Thyroid gland (tissue), 4 donors: ENCODE measurements around the gene MN1. TPM values are rescaled to one million over a fixed set of nuclear protein-coding genes. Genes with fewer than 3 reads are reported as not detected.
A peak's percentile ranks its signal among the peaks of the same experiment; 100 is the strongest.

Source experiments
- DNase-seq, 2 donors: peaks; one replicate each; pipeline ENCODE4 v3.0.0-alpha.2; 2019
- H3K27ac ChIP-seq, 3 donors: fragments of 200-600 bp; sonication (generic); 1 replicate in 2 of 3; 2 replicates in 1 of 3; pipeline ENCODE4 v1.5.1; 2016 to 2019; ENCODE audit warnings: mild to moderate bottlenecking in 1 of 3, moderate library complexity in 1 of 3
- H3K27me3 ChIP-seq: fragments of 200-600 bp; sonication (generic); one replicate; pipeline ENCODE4 v1.5.1; 2019
- H3K36me3 ChIP-seq, 2 donors: fragments of 200-600 bp; sonication (generic); one replicate each; pipeline ENCODE4 v1.5.1; 2016 to 2019
- H3K4me1 ChIP-seq, 2 donors: fragments of 200-600 bp; sonication (generic); one replicate each; pipeline ENCODE4 v1.5.1; 2017 to 2019
- H3K4me3 ChIP-seq, 3 donors: fragments of 200-600 bp; sonication (generic); replicated peaks in 1 of 3; 1 replicate in 2 of 3; 2 replicates in 1 of 3; pipeline ENCODE4 v1.5.1; 2016; ENCODE audit warnings: mild to moderate bottlenecking in 1 of 3
- H3K9me3 ChIP-seq: fragments of 200-600 bp; sonication (generic); one replicate; pipeline ENCODE4 v1.5.1; 2017
- POLR2A ChIP-seq, 2 donors: fragments of 450-650 bp; IDR thresholded peaks; one replicate each; pipeline ENCODE4 v1.6.1; 2017; ENCODE audit warnings: antibody characterized with exemption in 2 of 2, mild to moderate bottlenecking in 2 of 2, moderate library complexity in 1 of 2
- WGBS, 2 donors: methylation state at CpG; one replicate each; pipeline ENCODE4 v1.1.5; 2017; 5-methylcytosine and 5-hydroxymethylcytosine counted together
- intact Hi-C: fragments of 100-400 bp; cut with DNase I; formaldehyde crosslinking; loops from one replicate; pipeline ENCODE4 v1.15.1; 2023
- total RNA-seq, 4 donors: library from RNA; depleted of rRNA; stranded (reverse); fragments of >200 nt; gene quantifications; one replicate each; pipeline ENCODE4 v1.2.3, GENCODE V29; 2016
- TF ChIP-seq, protein P1 (sequence below), 6 experiments: fragments of 200-600 bp in 3 of 6; fragments of 450-650 bp in 3 of 6; sonication (generic) in 3 of 6; IDR thresholded peaks; one replicate each; pipeline ENCODE4 v1.5.1; 2016 to 2019; ENCODE audit warnings: antibody characterized with exemption in 6 of 6, mild to moderate bottlenecking in 2 of 6, inconsistent platforms in 1 of 6, moderate library complexity in 1 of 6

MN1 gene
- total RNA-seq, 4 donors from 2014 or later = 2.5 to 4.5 (median 2.9) TPM

DNA sequence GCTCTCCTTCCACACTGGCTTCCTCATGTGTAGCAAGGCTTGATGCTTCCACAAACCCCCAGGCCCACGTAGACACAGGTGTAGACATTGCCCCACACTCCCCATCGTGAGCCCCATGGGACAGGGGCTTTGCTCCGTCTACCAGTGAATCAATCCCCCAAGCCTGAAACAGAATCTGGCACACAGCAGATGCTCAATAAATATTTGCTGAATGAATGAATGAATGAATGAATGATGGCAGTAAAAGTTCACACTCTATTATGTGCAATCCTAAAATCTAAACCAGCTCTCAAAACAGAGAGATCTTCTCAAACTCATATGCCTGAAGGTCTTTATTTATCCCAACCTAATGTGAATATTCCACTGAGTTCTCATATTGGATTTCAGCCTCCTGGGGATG is 69.9 kb downstream of the MN1 start:
- no peaks in the 10 kb centered on the region for H3K36me3 ChIP-seq
- no peak for TF ChIP-seq POLR2A (IDR thresholded peaks at IDR 0.05)
- TF ChIP-seq, protein P1, sequence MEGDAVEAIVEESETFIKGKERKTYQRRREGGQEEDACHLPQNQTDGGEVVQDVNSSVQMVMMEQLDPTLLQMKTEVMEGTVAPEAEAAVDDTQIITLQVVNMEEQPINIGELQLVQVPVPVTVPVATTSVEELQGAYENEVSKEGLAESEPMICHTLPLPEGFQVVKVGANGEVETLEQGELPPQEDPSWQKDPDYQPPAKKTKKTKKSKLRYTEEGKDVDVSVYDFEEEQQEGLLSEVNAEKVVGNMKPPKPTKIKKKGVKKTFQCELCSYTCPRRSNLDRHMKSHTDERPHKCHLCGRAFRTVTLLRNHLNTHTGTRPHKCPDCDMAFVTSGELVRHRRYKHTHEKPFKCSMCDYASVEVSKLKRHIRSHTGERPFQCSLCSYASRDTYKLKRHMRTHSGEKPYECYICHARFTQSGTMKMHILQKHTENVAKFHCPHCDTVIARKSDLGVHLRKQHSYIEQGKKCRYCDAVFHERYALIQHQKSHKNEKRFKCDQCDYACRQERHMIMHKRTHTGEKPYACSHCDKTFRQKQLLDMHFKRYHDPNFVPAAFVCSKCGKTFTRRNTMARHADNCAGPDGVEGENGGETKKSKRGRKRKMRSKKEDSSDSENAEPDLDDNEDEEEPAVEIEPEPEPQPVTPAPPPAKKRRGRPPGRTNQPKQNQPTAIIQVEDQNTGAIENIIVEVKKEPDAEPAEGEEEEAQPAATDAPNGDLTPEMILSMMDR (IDR thresholded peaks at IDR 0.05) = no peak
- intact Hi-C loops = no loop called here
- no peaks in the 10 kb centered on the region for H3K9me3 ChIP-seq
- H3K27ac ChIP-seq = no peak overlapping the region
- H3K27me3 ChIP-seq = no peaks in the 10 kb centered on the region
- no peak for DNase-seq
- H3K4me3 ChIP-seq = no peak overlapping the region
- H3K4me1 ChIP-seq = peaks cover 5 to 7% of the 10 kb centered on the region in 2 donors
- WGBS, 2 donors = 88 to 89% methylated on average over 3 of the region's 3 CpGs

DNA sequence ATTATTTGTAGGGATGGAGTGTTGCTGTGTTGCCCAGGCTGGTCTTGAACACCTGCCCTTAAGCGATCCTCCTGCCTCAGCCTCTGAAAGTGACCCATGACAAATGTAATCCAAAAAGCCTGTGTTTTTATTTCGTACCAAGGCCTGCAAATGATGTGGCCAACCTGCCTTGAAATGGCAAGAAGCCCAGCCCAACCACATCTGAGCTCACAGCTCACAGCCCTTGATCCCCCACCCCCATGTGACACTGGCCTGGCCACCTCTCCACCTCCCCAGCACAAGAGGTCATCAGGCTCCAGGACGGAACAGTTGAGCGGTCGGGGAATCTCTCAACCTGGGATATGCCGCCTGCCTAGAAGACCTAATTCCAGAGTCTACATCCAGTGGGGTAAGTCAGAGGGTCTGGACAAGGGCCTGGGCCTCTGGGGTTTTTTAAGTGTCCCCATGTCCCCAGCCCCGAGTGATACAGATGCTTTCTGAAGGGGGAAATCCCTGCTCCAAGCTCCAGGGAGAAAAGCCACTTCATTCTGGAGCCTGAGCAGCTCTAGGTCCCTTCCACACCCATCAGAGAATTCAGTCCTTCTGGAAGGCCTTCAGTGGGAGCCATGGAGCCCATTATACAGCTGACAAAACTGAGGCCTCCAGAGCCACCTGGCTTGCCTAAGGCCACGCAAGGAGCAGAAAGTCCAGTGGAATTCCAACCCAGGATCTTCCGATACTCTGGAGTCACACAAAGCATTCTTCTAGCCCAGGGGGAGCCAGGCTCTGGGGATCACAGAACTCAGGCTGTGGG is 70.7 kb downstream of the MN1 start:
- Histone ChIP-seq H3K36me3 (no peaks in the 10 kb centered on the region), H3K4me3 (no peak overlapping the region), H3K4me1 (peaks cover 13 to 15% of the 10 kb centered on the region in 2 donors), H3K27me3 (no peaks in the 10 kb centered on the region), H3K27ac (no peak overlapping the region), H3K9me3 (no peaks in the 10 kb centered on the region)
- DNase-seq = no peak
- TF ChIP-seq, protein P1 (IDR thresholded peaks at IDR 0.05) = no peak
- no peak for TF ChIP-seq POLR2A (IDR thresholded peaks at IDR 0.05)
- intact Hi-C loops = no loop called here
- WGBS, 2 donors = 69 to 92% methylated on average over 7 to 8 of the region's 9 CpGs

DNA sequence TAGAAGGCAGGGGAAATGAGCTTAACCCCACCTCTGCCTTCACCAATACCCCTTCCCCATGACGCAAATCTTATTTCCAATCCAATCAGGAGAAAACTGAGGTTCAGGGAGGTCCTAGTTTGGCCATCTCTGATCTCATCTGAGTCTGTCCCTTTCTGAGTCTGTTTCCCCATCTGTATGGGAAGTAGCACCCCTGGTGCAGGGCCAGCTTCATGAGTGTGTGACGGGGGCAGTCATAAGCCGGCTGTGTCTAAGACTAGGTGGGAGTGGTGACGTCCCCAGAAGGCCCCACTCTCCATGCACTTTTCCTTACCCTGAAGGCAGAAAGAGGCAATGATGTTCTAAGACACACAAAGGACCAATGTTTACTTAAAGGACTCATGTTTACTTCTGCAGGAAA is 72.3 kb downstream of the MN1 start:
- TF ChIP-seq, protein P1 (IDR thresholded peaks at IDR 0.05) = no peak
- no peak for TF ChIP-seq POLR2A (IDR thresholded peaks at IDR 0.05)
- no peak overlapping the region for H3K27ac ChIP-seq
- H3K9me3 ChIP-seq = no peaks in the 10 kb centered on the region
- peaks cover 13 to 16% of the 10 kb centered on the region in 2 donors for H3K4me1 ChIP-seq
- H3K4me3 ChIP-seq = no peak overlapping the region
- no peak for DNase-seq
- no peaks in the 10 kb centered on the region for H3K27me3 ChIP-seq
- 89 to 95% methylated on average over 4 of the region's 4 CpGs for WGBS, 2 donors
- intact Hi-C loops = no loop called here
- H3K36me3 ChIP-seq = no peaks in the 10 kb centered on the region

DNA sequence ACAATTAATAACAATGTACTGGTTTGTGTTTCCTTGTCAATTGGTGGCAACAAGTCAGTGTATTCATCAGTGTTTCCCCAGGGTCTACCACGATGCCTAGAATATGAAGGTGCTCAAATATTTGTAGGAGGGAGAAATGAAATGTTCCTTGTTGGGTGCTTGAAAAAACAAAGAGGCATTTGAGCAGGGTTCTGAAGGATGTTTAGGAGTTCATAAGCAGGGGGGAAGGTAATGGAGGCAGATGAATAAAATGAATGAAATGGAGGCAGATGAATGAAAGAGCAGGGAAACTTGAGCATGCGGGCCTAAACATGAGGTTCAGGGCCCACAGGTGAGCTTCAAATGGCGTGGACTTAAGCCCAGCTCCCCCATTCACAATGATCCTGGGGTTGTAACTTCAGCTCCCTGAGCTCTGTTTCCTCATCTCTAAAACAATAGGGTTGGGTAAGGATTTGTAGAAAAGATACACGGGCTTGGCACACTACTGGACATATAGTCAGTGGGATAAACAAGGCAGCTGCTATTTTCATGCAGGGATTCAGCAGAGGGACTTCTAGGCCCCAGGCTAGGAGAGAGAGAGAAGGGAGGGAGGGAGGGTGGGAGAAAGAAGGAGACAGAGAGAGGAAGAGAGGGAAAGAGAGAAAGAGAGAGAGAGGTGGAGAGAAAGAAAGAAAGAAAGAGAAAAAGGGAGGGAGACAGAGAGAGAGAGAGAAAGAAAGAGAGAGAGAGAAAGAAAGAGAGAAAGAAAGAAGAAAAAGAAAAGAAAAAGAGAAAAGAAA is 73.7 kb downstream of the MN1 start:
- intact Hi-C loops = no loop called here
- Histone ChIP-seq H3K4me1 (peaks cover 13 to 16% of the 10 kb centered on the region in 2 donors), H3K36me3 (no peaks in the 10 kb centered on the region), H3K27me3 (no peaks in the 10 kb centered on the region), H3K27ac (peak overlapping the region in 2 of 3 donors; percentile 67 to 71), H3K9me3 (no peaks in the 10 kb centered on the region), H3K4me3 (no peak overlapping the region)
- no peak for DNase-seq
- no peak for TF ChIP-seq POLR2A (IDR thresholded peaks at IDR 0.05)
- TF ChIP-seq, protein P1 (IDR thresholded peaks at IDR 0.05) = no peak
- 86 to 90% methylated on average over 4 of the region's 4 CpGs for WGBS, 2 donors
